Nephron (organoid): ENCODE measurements around the gene TGFBI.

Experiments
- H3K27ac Mint-ChIP-seq, 3 experiments: 2 replicates each; pipeline ENCODE4 v1.8.0; 2020; ENCODE audit warnings: mixed read lengths in 3 of 3, mild to moderate bottlenecking in 2 of 3, moderate library complexity in 1 of 3
- H3K27me3 Mint-ChIP-seq: 2 replicates; pipeline ENCODE4 v1.8.0; 2021; ENCODE audit warnings: low read depth, mild to moderate bottlenecking, moderate library complexity, mixed read lengths
- H3K36me3 Mint-ChIP-seq: 2 replicates; pipeline ENCODE4 v1.8.0; 2020; ENCODE audit warnings: low read depth, mixed read lengths
- H3K4me1 Mint-ChIP-seq: 2 replicates; pipeline ENCODE4 v1.8.0; 2020; ENCODE audit warnings: mixed read lengths
- H3K4me3 Mint-ChIP-seq, 3 experiments: 2 replicates each; pipeline ENCODE4 v1.8.0; 2020; ENCODE audit warnings: mild to moderate bottlenecking in 3 of 3, mixed read lengths in 3 of 3, moderate library complexity in 2 of 3
- H3K9me3 Mint-ChIP-seq: 2 replicates; pipeline ENCODE4 v1.8.0; 2020; ENCODE audit warnings: mixed read lengths
- TF ChIP-seq, protein P1 (sequence below), 3 experiments: fragments of 200-600 bp; sonication (generic); IDR thresholded peaks; one replicate each; pipeline ENCODE4 v1.5.0; 2021; ENCODE audit warnings: antibody characterized with exemption in 3 of 3; ENCODE audit not compliant: unreplicated experiment in 3 of 3

TGFBI gene

GRCh38 chr5:136094913-136095641 is 66.3 kb downstream of the TGFBI start:
- H3K4me1 Mint-ChIP-seq, result peaks cover 25% of the 10 kb centered on the region
- TF ChIP-seq, protein P1, sequence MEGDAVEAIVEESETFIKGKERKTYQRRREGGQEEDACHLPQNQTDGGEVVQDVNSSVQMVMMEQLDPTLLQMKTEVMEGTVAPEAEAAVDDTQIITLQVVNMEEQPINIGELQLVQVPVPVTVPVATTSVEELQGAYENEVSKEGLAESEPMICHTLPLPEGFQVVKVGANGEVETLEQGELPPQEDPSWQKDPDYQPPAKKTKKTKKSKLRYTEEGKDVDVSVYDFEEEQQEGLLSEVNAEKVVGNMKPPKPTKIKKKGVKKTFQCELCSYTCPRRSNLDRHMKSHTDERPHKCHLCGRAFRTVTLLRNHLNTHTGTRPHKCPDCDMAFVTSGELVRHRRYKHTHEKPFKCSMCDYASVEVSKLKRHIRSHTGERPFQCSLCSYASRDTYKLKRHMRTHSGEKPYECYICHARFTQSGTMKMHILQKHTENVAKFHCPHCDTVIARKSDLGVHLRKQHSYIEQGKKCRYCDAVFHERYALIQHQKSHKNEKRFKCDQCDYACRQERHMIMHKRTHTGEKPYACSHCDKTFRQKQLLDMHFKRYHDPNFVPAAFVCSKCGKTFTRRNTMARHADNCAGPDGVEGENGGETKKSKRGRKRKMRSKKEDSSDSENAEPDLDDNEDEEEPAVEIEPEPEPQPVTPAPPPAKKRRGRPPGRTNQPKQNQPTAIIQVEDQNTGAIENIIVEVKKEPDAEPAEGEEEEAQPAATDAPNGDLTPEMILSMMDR (IDR thresholded peaks at IDR 0.05; ENCODE audit: unreplicated experiment in 3 of 3), result no peak
- H3K9me3 Mint-ChIP-seq, result no peaks in the 10 kb centered on the region
- H3K4me3 Mint-ChIP-seq, result no peak overlapping the region
- no peaks in the 10 kb centered on the region for H3K36me3 Mint-ChIP-seq
- H3K27me3 Mint-ChIP-seq, result no peaks in the 10 kb centered on the region
- H3K27ac Mint-ChIP-seq, result peak overlapping the region in 2 of 3 experiments; percentile 8 to 20

GRCh38 chr5:136098176-136098575 is 69.4 kb downstream of the TGFBI start:
- peak overlapping the region; percentile 18 to 84 (median 74) for H3K27ac Mint-ChIP-seq
- TF ChIP-seq, protein P1 (IDR thresholded peaks at IDR 0.05; ENCODE audit: unreplicated experiment in 3 of 3), result no peak
- H3K4me1 Mint-ChIP-seq, result peaks cover 26% of the 10 kb centered on the region
- H3K4me3 Mint-ChIP-seq, result peak overlapping the region in 1 of 3 experiments; percentile 24
- H3K9me3 Mint-ChIP-seq, result no peaks in the 10 kb centered on the region
- H3K36me3 Mint-ChIP-seq, result no peaks in the 10 kb centered on the region
- H3K27me3 Mint-ChIP-seq, result peaks cover 6% of the 10 kb centered on the region

DNA sequence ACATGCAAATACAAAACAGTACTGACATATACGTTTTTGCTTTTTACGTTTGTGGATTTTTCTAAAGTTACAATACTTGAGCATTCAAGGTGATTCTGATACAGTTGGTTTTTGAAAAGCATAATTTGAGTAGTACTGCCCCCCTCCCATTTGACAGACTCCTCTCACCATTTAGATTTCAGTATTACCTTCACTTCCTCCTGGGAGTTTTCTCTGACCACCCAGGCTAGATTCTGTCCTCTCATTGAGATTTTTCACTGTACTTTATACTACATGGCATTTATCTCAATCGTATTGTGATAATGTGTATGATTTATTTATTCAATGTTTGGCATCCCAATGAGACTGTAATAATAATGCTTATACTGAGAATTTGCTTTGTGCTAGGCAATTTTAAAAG is 71.1 kb downstream of the TGFBI start:
- H3K4me1 Mint-ChIP-seq, result peaks cover 39% of the 10 kb centered on the region
- H3K9me3 Mint-ChIP-seq, result no peaks in the 10 kb centered on the region
- H3K36me3 Mint-ChIP-seq, result no peaks in the 10 kb centered on the region
- peaks cover 6% of the 10 kb centered on the region for H3K27me3 Mint-ChIP-seq
- no peak overlapping the region for H3K4me3 Mint-ChIP-seq
- TF ChIP-seq, protein P1 (IDR thresholded peaks at IDR 0.05; ENCODE audit: unreplicated experiment in 3 of 3), result no peak
- H3K27ac Mint-ChIP-seq, result no peak overlapping the region

- TF ChIP-seq, protein P1 (IDR thresholded peaks at IDR 0.05; ENCODE audit: unreplicated experiment in 3 of 3), result no peak
- H3K27me3 Mint-ChIP-seq, result peaks cover 10% of the 10 kb centered on the region
- no peaks in the 10 kb centered on the region for H3K36me3 Mint-ChIP-seq
- H3K4me1 Mint-ChIP-seq, result peaks cover 38% of the 10 kb centered on the region
- no peak overlapping the region for H3K4me3 Mint-ChIP-seq
- H3K27ac Mint-ChIP-seq, result no peak overlapping the region
- no peaks in the 10 kb centered on the region for H3K9me3 Mint-ChIP-seq
Measured at GRCh38 chr5:136101884-136102283, 73.1 kb downstream of the TGFBI start.

- peaks cover 10% of the 10 kb centered on the region for H3K27me3 Mint-ChIP-seq
- H3K4me1 Mint-ChIP-seq, result peaks cover 46% of the 10 kb centered on the region
- H3K36me3 Mint-ChIP-seq, result no peaks in the 10 kb centered on the region
- no peaks in the 10 kb centered on the region for H3K9me3 Mint-ChIP-seq
- peak overlapping the region; percentile 68 to 94 (median 89) for H3K27ac Mint-ChIP-seq
- H3K4me3 Mint-ChIP-seq, result no peak overlapping the region
- TF ChIP-seq, protein P1 (IDR thresholded peaks at IDR 0.05; ENCODE audit: unreplicated experiment in 3 of 3), result no peak
Measured at GRCh38 chr5:136103118-136103517, 74.3 kb downstream of the TGFBI start.
